Measurements from ENCODE around the gene CEBPE. TPM values are rescaled to one million over a fixed set of nuclear protein-coding genes. Genes with fewer than 3 reads are reported as not detected.

Gene CEBPE
- total and polyA plus RNA-seq, 4 donors: 0.08 to 4.4 (median 0.16) TPM; not detected in 1

GRCh38 chr14:23112359-23113178 is 6.5 kb downstream of the CEBPE start:
- Histone ChIP-seq H3K36me3 (ENCODE audit: control insufficient read depth in 4 of 4, insufficient read depth in 3 of 4, low read depth in 1 of 4, low read length in 3 of 4) (no peaks in the 10 kb centered on the region), H3K27me3 (ENCODE audit: control insufficient read depth in 4 of 4, insufficient read depth in 4 of 4, low read length in 3 of 4) (no peaks in the 10 kb centered on the region), H3K9ac (ENCODE audit: low read depth in 1 of 2, low read length in 2 of 2) (no peak overlapping the region), H3K27ac (ENCODE audit: low read depth in 1 of 2, low read length in 2 of 2) (no peak overlapping the region), H3K4me3 (ENCODE audit: low read depth in 1 of 3, low read length in 3 of 3) (no peak overlapping the region), H3K9me3 (ENCODE audit: control insufficient read depth in 4 of 4, low read length in 3 of 4) (no peaks in the 10 kb centered on the region), H3K4me1 (ENCODE audit: control insufficient read depth in 4 of 4, insufficient read depth in 4 of 4, low read length in 3 of 4) (no peaks in the 10 kb centered on the region)
- 41% methylated on average over 12 of the region's 12 CpGs for WGBS
- TF ChIP-seq YY1 (IDR thresholded peaks at IDR 0.05): no peak
- no peak for TF ChIP-seq FOXA1 (IDR thresholded peaks at IDR 0.05)
- no peak for TF ChIP-seq FOXA2 (IDR thresholded peaks at IDR 0.05)
- no peak for DNase-seq (ENCODE audit: low spot score)

GRCh38 chr14:23110579-23111365 is 8.3 kb downstream of the CEBPE start:
- H3K4me1 ChIP-seq (ENCODE audit: control insufficient read depth in 4 of 4, insufficient read depth in 4 of 4, low read length in 3 of 4): no peaks in the 10 kb centered on the region
- no peak for DNase-seq (ENCODE audit: low spot score)
- H3K36me3 ChIP-seq (ENCODE audit: control insufficient read depth in 4 of 4, insufficient read depth in 3 of 4, low read depth in 1 of 4, low read length in 3 of 4): no peaks in the 10 kb centered on the region
- TF ChIP-seq MAX (IDR thresholded peaks at IDR 0.05) (no peak), SP1 (IDR thresholded peaks at IDR 0.05) (no peak), HNF4G (IDR thresholded peaks at IDR 0.05) (no peak), REST (IDR thresholded peaks at IDR 0.05) (no peak), ZBTB33 (IDR thresholded peaks at IDR 0.05) (no peak), TAF1 (conservative IDR thresholded peaks at IDR 0.05) (no peak), ATF3 (IDR thresholded peaks at IDR 0.05) (no peak), RXRA (IDR thresholded peaks at IDR 0.05) (no peak), FOXA2 (IDR thresholded peaks at IDR 0.05) (no peak), FOXA1 (IDR thresholded peaks at IDR 0.05) (no peak), EGR1 (IDR thresholded peaks at IDR 0.05; ENCODE audit: low read depth in 2 of 2) (no peak), NR2F2 (IDR thresholded peaks at IDR 0.05) (no peak), RAD21 (IDR thresholded peaks at IDR 0.05) (no peak), YY1 (IDR thresholded peaks at IDR 0.05) (no peak)
- H3K9ac ChIP-seq (ENCODE audit: low read depth in 1 of 2, low read length in 2 of 2): no peak overlapping the region
- no peaks in the 10 kb centered on the region for H3K27me3 ChIP-seq (ENCODE audit: control insufficient read depth in 4 of 4, insufficient read depth in 4 of 4, low read length in 3 of 4)
- 58% methylated on average over 5 of the region's 5 CpGs for WGBS
- H3K4me3 ChIP-seq (ENCODE audit: low read depth in 1 of 3, low read length in 3 of 3): no peak overlapping the region
- H3K27ac ChIP-seq (ENCODE audit: low read depth in 1 of 2, low read length in 2 of 2): no peak overlapping the region
- H3K9me3 ChIP-seq (ENCODE audit: control insufficient read depth in 4 of 4, low read length in 3 of 4): no peaks in the 10 kb centered on the region
